Neural progenitor cell (in vitro differentiated cells): ENCODE measurements around the gene TRRAP.

Experiments used
- EZH2 ChIP-seq: fragments of 200-600 bp; sonication (generic); IDR thresholded peaks from 2 replicates; pipeline ENCODE4 v1.6.1; 2017; ENCODE audit warnings: antibody characterized with exemption, mild to moderate bottlenecking, moderate library complexity
- TF ChIP-seq, protein P1 (sequence below): fragments of 200-600 bp; sonication (generic); IDR thresholded peaks from 2 replicates; pipeline ENCODE4 v1.5.1; 2017; ENCODE audit warnings: antibody characterized with exemption, mild to moderate bottlenecking

DNA sequence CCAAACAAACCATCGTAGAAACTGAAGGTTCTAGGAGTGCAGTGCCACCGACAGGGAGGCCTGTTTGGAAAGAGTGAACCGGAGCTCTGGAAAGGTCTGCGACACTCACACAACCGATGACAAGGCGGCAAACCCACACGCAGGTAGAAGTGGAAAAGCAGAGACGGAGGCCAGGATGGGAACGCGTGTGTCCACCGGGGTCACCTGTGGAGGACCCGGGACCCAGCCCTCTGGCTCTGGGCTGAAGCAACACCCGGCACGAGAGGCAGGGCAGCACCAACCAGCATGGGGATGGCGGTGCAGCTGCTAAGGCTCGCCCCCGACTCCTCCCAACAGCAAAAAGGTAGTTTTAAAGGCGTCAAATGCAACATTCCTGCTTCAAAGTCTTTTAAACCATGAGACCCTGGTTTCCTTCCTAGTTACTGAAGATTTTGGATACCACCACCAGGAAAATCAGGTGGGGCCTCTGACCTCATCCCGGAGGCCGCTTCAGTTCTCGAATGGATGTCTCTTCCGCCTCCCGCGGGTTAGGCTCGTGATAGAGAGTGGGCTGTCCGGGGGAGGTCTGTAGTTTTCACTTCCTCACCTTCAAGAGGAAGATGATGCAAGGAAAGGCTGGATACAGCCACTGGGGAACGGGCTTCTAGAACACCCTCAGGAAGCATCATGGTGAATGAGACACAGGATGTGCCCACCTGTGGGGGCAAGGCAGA lies 150.1 kb downstream of the TRRAP start:
- TF ChIP-seq, protein P1, sequence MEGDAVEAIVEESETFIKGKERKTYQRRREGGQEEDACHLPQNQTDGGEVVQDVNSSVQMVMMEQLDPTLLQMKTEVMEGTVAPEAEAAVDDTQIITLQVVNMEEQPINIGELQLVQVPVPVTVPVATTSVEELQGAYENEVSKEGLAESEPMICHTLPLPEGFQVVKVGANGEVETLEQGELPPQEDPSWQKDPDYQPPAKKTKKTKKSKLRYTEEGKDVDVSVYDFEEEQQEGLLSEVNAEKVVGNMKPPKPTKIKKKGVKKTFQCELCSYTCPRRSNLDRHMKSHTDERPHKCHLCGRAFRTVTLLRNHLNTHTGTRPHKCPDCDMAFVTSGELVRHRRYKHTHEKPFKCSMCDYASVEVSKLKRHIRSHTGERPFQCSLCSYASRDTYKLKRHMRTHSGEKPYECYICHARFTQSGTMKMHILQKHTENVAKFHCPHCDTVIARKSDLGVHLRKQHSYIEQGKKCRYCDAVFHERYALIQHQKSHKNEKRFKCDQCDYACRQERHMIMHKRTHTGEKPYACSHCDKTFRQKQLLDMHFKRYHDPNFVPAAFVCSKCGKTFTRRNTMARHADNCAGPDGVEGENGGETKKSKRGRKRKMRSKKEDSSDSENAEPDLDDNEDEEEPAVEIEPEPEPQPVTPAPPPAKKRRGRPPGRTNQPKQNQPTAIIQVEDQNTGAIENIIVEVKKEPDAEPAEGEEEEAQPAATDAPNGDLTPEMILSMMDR = no peak
- no peak for TF ChIP-seq EZH2
